ENCODE measurements around the gene RAD51C. TPM values are rescaled to one million over a fixed set of nuclear protein-coding genes. Genes with fewer than 3 reads are reported as not detected.

RAD51C gene
- total and polyA plus RNA-seq, 3 experiments from 2014 or later: 42.0 to 95.3 (median 88.9) TPM

DNA sequence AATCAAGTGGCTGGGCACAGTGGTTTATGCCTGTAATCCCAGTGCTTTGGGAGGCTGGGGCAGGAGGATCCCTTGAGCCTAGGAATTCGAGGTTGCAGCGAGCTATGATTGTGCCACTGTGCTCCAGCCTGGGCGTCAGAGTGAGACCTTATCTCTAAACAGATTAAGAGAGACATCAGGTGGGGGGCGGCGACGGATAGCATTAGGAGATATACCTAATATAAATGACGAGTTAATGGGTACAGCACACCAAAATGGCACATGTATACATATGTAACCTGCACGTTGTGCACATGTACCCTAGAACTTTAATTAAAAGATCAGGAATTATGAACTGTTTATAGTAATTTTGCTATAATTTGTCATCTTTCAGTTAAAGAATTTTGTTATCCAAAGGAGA, 10.3 kb downstream of the RAD51C start:
- H3K27ac ChIP-seq (ENCODE audit: low read depth, low read length): no peak overlapping the region
- no peaks in the 10 kb centered on the region for H3K9me3 ChIP-seq (ENCODE audit: low read length)
- CTCF ChIA-PET: no interaction called here
- Mint-ChIP-seq H3K4me1 (peaks cover 0 to 5% (median 0%) of the 10 kb centered on the region in 3 donors), H3K9me3 (no peaks in the 10 kb centered on the region), H3K36me3 (peaks cover 0 to 43% (median 9%) of the 10 kb centered on the region in 3 donors), H3K27ac (no peak overlapping the region), H3K27me3 (no peaks in the 10 kb centered on the region), H3K4me3 (no peak overlapping the region)
- no peaks in the 10 kb centered on the region for H3K36me3 ChIP-seq (ENCODE audit: insufficient read depth, low read length)
- H3K4me3 ChIP-seq (ENCODE audit: low read length): no peak overlapping the region
- no peaks in the 10 kb centered on the region for H3K27me3 ChIP-seq (ENCODE audit: insufficient read depth, low read length, poor library complexity, severe bottlenecking)
- POLR2A ChIA-PET: no interaction called here
- DNase-seq: no peak
- no peaks in the 10 kb centered on the region for H3K4me1 ChIP-seq (ENCODE audit: insufficient read depth, low read length)

DNA sequence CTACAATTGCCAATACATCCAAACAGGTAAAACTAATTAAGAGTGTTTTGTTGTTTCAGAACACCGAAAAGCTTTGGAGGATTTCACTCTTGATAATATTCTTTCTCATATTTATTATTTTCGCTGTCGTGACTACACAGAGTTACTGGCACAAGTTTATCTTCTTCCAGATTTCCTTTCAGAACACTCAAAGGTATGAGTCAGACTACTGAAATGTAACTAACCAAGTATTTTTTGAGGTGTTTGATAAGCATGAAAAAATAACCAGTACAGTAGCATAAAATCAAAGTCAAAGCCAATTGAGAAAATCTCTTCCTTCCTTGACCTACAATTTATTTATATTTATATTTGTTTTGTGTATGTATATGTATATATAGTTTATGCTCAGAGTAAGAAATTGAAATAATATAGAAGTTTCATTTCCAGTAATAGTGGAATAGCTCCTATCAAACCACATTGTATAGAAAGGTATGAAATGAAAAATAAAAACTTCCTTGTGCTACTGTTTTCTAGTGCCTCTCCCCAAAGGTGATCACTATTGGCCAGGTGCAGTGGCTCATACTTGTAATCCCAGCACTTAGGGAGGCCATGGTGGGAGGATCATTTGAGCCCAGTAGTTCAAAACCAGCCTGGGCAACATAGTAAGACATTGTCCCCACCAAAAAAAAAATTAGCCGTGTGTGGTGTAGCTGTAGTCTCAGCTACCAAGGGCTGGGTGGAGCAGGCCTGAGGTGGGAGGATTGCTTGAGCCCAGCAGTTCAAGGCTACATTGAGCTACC, 10.9 kb downstream of the RAD51C start:
- Histone ChIP-seq H3K27me3 (ENCODE audit: insufficient read depth, low read length, poor library complexity, severe bottlenecking) (no peaks in the 10 kb centered on the region), H3K9me3 (ENCODE audit: low read length) (no peaks in the 10 kb centered on the region), H3K4me1 (ENCODE audit: insufficient read depth, low read length) (no peaks in the 10 kb centered on the region), H3K4me3 (ENCODE audit: low read length) (no peak overlapping the region), H3K27ac (ENCODE audit: low read depth, low read length) (no peak overlapping the region), H3K36me3 (ENCODE audit: insufficient read depth, low read length) (no peaks in the 10 kb centered on the region)
- no peaks in the 10 kb centered on the region for H3K27me3 Mint-ChIP-seq
- no peak overlapping the region for H3K4me3 Mint-ChIP-seq
- CTCF ChIA-PET: no interaction called here
- peak overlapping the region in 1 of 8 donors; percentile 58 for H3K27ac Mint-ChIP-seq
- peaks cover 0 to 48% (median 9%) of the 10 kb centered on the region in 3 donors for H3K36me3 Mint-ChIP-seq
- POLR2A ChIA-PET: no interaction called here
- peaks cover 0 to 5% (median 0%) of the 10 kb centered on the region in 3 donors for H3K4me1 Mint-ChIP-seq
- DNase-seq: no peak
- no peaks in the 10 kb centered on the region for H3K9me3 Mint-ChIP-seq

DNA sequence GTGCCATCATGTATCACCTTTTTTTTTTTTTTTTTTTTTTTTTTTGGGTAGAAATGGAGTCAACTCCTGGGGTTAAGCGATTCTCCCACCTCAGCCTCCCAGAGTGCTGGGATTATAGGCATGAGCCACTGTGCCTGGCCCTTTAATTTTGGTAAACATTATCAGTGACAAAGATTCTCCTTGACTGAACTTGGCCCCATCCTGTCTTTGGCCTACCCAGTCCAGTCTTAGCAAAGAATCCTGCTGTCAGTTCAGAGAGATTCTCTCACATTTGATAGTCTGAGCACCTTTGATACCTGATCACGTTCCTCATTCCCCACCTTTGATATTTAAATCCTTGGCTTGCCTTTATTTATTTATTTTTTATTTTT, 11.5 kb downstream of the RAD51C start:
- peaks cover 0 to 48% (median 9%) of the 10 kb centered on the region in 3 donors for H3K36me3 Mint-ChIP-seq
- ChIA-PET POLR2A (no interaction called here), CTCF (no interaction called here)
- peaks cover 0 to 5% (median 0%) of the 10 kb centered on the region in 3 donors for H3K4me1 Mint-ChIP-seq
- Histone ChIP-seq H3K9me3 (ENCODE audit: low read length) (no peaks in the 10 kb centered on the region), H3K4me1 (ENCODE audit: insufficient read depth, low read length) (no peaks in the 10 kb centered on the region), H3K27me3 (ENCODE audit: insufficient read depth, low read length, poor library complexity, severe bottlenecking) (no peaks in the 10 kb centered on the region), H3K36me3 (ENCODE audit: insufficient read depth, low read length) (no peaks in the 10 kb centered on the region), H3K27ac (ENCODE audit: low read depth, low read length) (no peak overlapping the region), H3K4me3 (ENCODE audit: low read length) (no peak overlapping the region)
- no peak for DNase-seq
- H3K27me3 Mint-ChIP-seq: no peaks in the 10 kb centered on the region
- no peak overlapping the region for H3K27ac Mint-ChIP-seq
- H3K4me3 Mint-ChIP-seq: no peak overlapping the region
- H3K9me3 Mint-ChIP-seq: no peaks in the 10 kb centered on the region

DNA sequence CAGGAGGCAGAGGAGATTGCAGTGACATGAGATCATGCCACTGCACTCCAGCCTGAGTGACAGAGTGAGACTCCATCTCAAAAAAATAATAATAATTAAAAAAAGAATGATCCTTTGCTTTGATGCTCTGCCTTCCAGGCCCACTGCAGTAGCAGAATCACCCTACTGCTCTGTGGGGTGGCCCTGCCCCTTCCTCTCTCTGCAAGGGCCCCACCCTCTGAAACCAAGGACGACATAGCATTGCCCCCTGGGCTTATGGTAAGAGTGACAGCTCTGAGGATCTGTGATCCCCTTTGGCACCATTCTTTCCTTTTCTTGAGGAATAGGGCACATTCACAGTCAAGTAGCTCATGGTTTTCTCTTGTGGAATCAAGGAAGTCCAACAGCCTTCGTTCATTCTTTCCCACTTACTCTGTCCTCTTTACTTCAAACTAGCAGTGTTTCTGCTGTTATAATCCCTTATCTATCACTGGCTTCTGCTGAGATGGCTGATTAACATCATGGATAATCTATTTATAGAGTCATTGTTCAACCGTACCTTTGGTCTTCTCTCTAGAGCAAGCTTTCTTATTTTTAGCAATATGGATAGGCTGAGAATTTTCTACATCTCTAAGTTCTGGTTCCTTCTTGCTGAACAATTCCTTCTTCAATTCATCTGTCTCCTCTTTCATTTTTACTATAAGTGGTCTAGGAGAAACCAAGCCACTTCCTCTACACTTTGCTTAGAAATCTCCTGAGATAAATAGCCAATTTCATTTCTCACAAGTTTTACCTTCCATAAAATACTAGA, 14.1 kb downstream of the RAD51C start:
- peak overlapping the region in 3 of 8 donors; percentile 1 to 67 (median 19) for H3K27ac Mint-ChIP-seq
- ChIA-PET POLR2A (no interaction called here), CTCF (no interaction called here)
- H3K27me3 Mint-ChIP-seq: no peaks in the 10 kb centered on the region
- H3K4me3 Mint-ChIP-seq: no peak overlapping the region
- peaks cover 0 to 5% (median 0%) of the 10 kb centered on the region in 3 donors for H3K4me1 Mint-ChIP-seq
- no peaks in the 10 kb centered on the region for H3K9me3 Mint-ChIP-seq
- Histone ChIP-seq H3K27ac (ENCODE audit: low read depth, low read length) (no peak overlapping the region), H3K4me1 (ENCODE audit: insufficient read depth, low read length) (no peaks in the 10 kb centered on the region), H3K9me3 (ENCODE audit: low read length) (no peaks in the 10 kb centered on the region), H3K27me3 (ENCODE audit: insufficient read depth, low read length, poor library complexity, severe bottlenecking) (no peaks in the 10 kb centered on the region), H3K36me3 (ENCODE audit: insufficient read depth, low read length) (no peaks in the 10 kb centered on the region), H3K4me3 (ENCODE audit: low read length) (no peak overlapping the region)
- H3K36me3 Mint-ChIP-seq: peaks cover 0 to 51% (median 9%) of the 10 kb centered on the region in 3 donors
- no peak for DNase-seq

DNA sequence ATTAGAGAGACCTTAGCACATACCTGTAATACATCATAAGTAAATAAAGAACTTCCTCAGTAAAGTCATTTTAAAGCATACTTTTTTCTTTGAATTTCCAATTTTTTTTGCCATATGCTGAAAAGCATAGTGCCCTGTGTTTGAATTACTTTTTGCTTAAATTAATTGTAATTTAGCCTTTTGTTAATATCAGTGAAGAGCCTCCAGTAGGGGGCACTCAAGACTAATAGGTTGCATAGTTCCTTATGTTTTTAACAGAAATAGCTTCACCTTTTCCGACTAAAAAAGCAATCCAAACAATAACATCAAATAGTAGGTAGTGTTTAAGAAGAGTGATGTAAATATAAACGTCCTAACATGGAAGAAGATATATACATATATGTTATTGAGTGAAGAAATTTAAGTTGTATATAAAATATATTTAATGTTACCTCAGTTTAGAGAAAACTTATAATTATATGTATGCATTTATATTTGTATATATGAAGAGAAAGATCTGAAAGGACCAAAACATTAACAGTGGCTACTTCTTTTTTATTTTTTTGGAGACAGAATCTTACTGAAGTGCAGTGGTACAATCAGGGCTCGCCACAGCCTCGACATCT, 18.6 kb downstream of the RAD51C start:
- no peak overlapping the region for H3K4me3 ChIP-seq (ENCODE audit: low read length)
- peaks cover 0 to 5% (median 0%) of the 10 kb centered on the region in 3 donors for H3K4me1 Mint-ChIP-seq
- no peaks in the 10 kb centered on the region for H3K36me3 ChIP-seq (ENCODE audit: insufficient read depth, low read length)
- H3K4me3 Mint-ChIP-seq: no peak overlapping the region
- H3K9me3 ChIP-seq (ENCODE audit: low read length): no peaks in the 10 kb centered on the region
- H3K27me3 Mint-ChIP-seq: no peaks in the 10 kb centered on the region
- no peaks in the 10 kb centered on the region for H3K9me3 Mint-ChIP-seq
- no peak overlapping the region for H3K27ac Mint-ChIP-seq
- CTCF ChIA-PET: interaction anchor here (0.6 to 1.6 kb wide), 6 partner anchors 10 to 294 kb away, joined by 3 to 5 read pairs (median 3); no protein-coding TSS in a partner anchor
- H3K27me3 ChIP-seq (ENCODE audit: insufficient read depth, low read length, poor library complexity, severe bottlenecking): no peaks in the 10 kb centered on the region
- H3K36me3 Mint-ChIP-seq: peaks cover 4 to 45% (median 6%) of the 10 kb centered on the region in 3 donors
- no peaks in the 10 kb centered on the region for H3K4me1 ChIP-seq (ENCODE audit: insufficient read depth, low read length)
- DNase-seq: peak in 4 of 5 donors; percentile 3 to 48 (median 20)
- POLR2A ChIA-PET: no interaction called here
- H3K27ac ChIP-seq (ENCODE audit: low read depth, low read length): no peak overlapping the region

DNA sequence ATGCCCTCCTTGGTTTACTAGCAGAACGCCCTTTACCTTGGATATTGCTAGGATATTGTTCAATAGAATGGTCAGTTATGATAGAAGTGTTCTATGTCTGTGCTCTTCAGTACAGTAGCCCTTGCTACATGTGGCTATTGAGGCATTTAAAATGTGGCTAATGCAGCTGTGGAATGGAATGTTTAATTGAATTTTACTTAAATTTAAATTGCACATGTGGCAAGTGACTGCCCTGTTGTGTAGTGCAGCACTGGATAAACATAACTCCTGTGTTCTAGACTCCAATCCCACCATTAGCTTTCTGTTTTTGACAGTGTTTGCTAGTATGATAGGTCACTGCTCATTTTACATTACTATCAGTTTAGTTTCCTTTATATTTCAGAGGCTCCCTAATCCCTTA, 29.9 kb downstream of the RAD51C start:
- Histone ChIP-seq H3K4me1 (ENCODE audit: insufficient read depth, low read length) (no peaks in the 10 kb centered on the region), H3K9me3 (ENCODE audit: low read length) (no peaks in the 10 kb centered on the region), H3K27me3 (ENCODE audit: insufficient read depth, low read length, poor library complexity, severe bottlenecking) (no peaks in the 10 kb centered on the region), H3K36me3 (ENCODE audit: insufficient read depth, low read length) (peaks cover 5% of the 10 kb centered on the region), H3K27ac (ENCODE audit: low read depth, low read length) (no peak overlapping the region), H3K4me3 (ENCODE audit: low read length) (no peak overlapping the region)
- POLR2A ChIA-PET: no interaction called here
- Mint-ChIP-seq H3K4me1 (no peaks in the 10 kb centered on the region), H3K36me3 (peaks cover 0 to 56% (median 4%) of the 10 kb centered on the region in 3 donors), H3K27me3 (no peaks in the 10 kb centered on the region), H3K9me3 (no peaks in the 10 kb centered on the region), H3K4me3 (no peak overlapping the region), H3K27ac (peak overlapping the region in 1 of 8 donors; percentile 2)
- DNase-seq: no peak
- CTCF ChIA-PET: no interaction called here

DNA sequence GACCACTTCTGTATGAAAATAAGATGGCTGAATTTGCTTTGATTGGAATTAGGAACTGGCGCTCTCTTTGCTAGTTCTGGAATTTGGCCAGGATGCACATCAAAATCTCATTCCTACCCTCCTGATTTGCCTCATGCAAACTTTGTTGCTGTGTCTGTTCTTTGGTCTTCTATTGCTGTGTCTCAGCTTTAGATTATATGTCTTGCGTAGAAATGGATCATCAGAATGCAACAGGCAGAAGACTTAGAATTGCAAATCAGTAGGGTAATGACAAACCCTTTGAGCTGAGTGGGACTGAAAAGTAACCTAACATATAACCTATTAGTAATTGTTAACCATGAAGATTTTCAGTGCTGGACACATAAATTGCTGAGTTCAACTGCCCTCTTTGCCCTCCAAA, 30.3 kb downstream of the RAD51C start:
- Mint-ChIP-seq H3K4me1 (no peaks in the 10 kb centered on the region), H3K27me3 (no peaks in the 10 kb centered on the region), H3K9me3 (no peaks in the 10 kb centered on the region), H3K4me3 (no peak overlapping the region), H3K36me3 (peaks cover 0 to 57% (median 4%) of the 10 kb centered on the region in 3 donors), H3K27ac (no peak overlapping the region)
- Histone ChIP-seq H3K4me1 (ENCODE audit: insufficient read depth, low read length) (no peaks in the 10 kb centered on the region), H3K27ac (ENCODE audit: low read depth, low read length) (no peak overlapping the region), H3K27me3 (ENCODE audit: insufficient read depth, low read length, poor library complexity, severe bottlenecking) (no peaks in the 10 kb centered on the region), H3K4me3 (ENCODE audit: low read length) (no peak overlapping the region), H3K9me3 (ENCODE audit: low read length) (no peaks in the 10 kb centered on the region), H3K36me3 (ENCODE audit: insufficient read depth, low read length) (peaks cover 5% of the 10 kb centered on the region)
- POLR2A ChIA-PET: no interaction called here
- CTCF ChIA-PET: no interaction called here
- DNase-seq: no peak

DNA sequence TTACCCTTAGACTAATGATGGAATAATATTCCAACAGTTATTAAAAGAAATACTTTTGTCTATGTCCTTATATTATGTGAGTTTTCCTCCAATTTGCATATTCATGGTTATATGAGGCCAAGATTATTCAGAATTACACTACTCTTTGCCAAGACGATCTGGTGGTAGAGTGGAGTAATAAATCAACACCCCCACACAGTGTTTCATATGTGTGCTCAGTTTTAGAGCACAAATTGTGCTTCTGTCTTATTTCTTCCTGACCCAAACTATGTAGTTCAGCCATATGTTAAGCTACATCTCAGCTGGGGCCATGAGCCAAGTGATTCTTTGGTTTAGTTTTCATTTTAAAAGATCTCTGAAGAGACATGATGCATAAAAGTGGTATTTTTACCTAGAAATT, 36.4 kb downstream of the RAD51C start:
- no peaks in the 10 kb centered on the region for H3K4me1 Mint-ChIP-seq
- H3K27ac Mint-ChIP-seq: peak overlapping the region in 3 of 8 donors; percentile 29 to 50 (median 33)
- Histone ChIP-seq H3K27ac (ENCODE audit: low read depth, low read length) (no peak overlapping the region), H3K36me3 (ENCODE audit: insufficient read depth, low read length) (no peaks in the 10 kb centered on the region), H3K4me1 (ENCODE audit: insufficient read depth, low read length) (no peaks in the 10 kb centered on the region), H3K27me3 (ENCODE audit: insufficient read depth, low read length, poor library complexity, severe bottlenecking) (no peaks in the 10 kb centered on the region), H3K9me3 (ENCODE audit: low read length) (no peaks in the 10 kb centered on the region), H3K4me3 (ENCODE audit: low read length) (no peak overlapping the region)
- ChIA-PET POLR2A (no interaction called here), CTCF (interaction anchor here (0.8 kb wide), 1 partner anchor 18 kb away, joined by 3 read pairs; no protein-coding TSS in a partner anchor)
- DNase-seq: no peak
- H3K9me3 Mint-ChIP-seq: no peaks in the 10 kb centered on the region
- H3K27me3 Mint-ChIP-seq: no peaks in the 10 kb centered on the region
- H3K36me3 Mint-ChIP-seq: peaks cover 0 to 39% (median 3%) of the 10 kb centered on the region in 3 donors
- H3K4me3 Mint-ChIP-seq: no peak overlapping the region
